ENCODE results near the gene MAPKBP1.

DNA sequence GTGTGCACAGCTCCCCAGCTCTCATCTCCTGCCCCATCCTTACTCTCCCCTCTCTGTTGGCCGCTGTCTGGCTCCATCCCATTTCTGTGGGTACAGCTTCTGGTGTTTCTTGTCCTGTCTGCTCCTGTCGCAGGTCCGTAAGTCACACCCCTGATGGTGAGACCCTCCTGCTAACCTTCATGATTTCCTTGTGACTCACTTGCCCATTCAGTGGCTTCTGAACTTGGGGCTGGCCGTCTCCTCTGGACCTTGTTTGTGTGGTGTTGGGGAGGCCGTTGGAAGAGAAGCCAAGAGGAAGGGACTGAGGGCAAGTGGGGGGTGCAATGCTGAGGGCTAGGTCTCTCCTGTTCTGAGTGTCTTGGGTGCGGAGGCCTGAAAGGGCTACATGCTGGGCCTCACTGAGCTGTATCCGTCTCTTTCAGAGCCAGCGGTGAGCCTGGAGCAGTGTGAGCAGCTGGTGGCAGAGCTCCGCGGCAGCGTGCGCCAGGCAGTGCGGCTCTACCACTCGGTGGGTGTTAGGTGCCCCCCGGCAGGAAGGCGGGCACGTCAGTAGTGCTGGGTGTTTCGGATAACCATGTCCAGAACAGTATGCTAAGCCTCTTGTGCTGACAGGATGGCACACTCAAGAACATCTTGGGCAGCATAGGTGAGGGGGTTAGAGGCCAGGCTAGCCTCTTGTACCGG, 49.9 kb downstream of the MAPKBP1 start:
- TF ChIP-seq, protein P1, sequence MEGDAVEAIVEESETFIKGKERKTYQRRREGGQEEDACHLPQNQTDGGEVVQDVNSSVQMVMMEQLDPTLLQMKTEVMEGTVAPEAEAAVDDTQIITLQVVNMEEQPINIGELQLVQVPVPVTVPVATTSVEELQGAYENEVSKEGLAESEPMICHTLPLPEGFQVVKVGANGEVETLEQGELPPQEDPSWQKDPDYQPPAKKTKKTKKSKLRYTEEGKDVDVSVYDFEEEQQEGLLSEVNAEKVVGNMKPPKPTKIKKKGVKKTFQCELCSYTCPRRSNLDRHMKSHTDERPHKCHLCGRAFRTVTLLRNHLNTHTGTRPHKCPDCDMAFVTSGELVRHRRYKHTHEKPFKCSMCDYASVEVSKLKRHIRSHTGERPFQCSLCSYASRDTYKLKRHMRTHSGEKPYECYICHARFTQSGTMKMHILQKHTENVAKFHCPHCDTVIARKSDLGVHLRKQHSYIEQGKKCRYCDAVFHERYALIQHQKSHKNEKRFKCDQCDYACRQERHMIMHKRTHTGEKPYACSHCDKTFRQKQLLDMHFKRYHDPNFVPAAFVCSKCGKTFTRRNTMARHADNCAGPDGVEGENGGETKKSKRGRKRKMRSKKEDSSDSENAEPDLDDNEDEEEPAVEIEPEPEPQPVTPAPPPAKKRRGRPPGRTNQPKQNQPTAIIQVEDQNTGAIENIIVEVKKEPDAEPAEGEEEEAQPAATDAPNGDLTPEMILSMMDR (conservative IDR thresholded peaks at IDR 0.05; ENCODE audit: low read depth, low read length): no peak
- no peak for TF ChIP-seq EZH2 (IDR thresholded peaks at IDR 0.05; ENCODE audit: borderline replicate concordance, low read depth, low read length, poor library complexity, severe bottlenecking)

Measured in A673 (cell line).